Thymus (tissue), 14 donors: ENCODE results near the gene FKBP7. TPM values are rescaled to one million over a fixed set of nuclear protein-coding genes. Genes with fewer than 3 reads are reported as not detected.
"Not testable (repeated sequence)": the region's sequence is repeated elsewhere in the genome, so short reads cannot be mapped to it uniquely, and the experiment has no call there.

Experiments used
- DNase-seq, 9 donors: peaks; one replicate each; pipeline ENCODE4 v3.0.0-alpha.2; 2013; ENCODE audit warnings: low spot score in 9 of 9, low read depth in 6 of 9, missing footprints in 1 of 9
- H3K27ac ChIP-seq, 2 donors: one replicate each; pipeline ENCODE4 v1.5.1; 2013; ENCODE audit warnings: control low read depth in 1 of 2, low read depth in 1 of 2, low read length in 1 of 2, mild to moderate bottlenecking in 1 of 2, moderate library complexity in 1 of 2
- H3K27me3 ChIP-seq, 2 donors: one replicate each; pipeline ENCODE4 v1.5.1; 2013; ENCODE audit warnings: low read length in 1 of 2; ENCODE audit not compliant: control insufficient read depth in 2 of 2, insufficient read depth in 1 of 2
- H3K36me3 ChIP-seq, 2 donors: one replicate each; pipeline ENCODE4 v1.5.1; 2013; ENCODE audit warnings: low read length in 1 of 2, mild to moderate bottlenecking in 1 of 2, moderate library complexity in 1 of 2; ENCODE audit not compliant: control insufficient read depth in 2 of 2, insufficient read depth in 2 of 2
- H3K4me1 ChIP-seq, 2 donors: one replicate each; pipeline ENCODE4 v1.5.1; 2013; ENCODE audit warnings: low read length in 2 of 2; ENCODE audit not compliant: control insufficient read depth in 2 of 2, insufficient read depth in 2 of 2
- H3K4me3 ChIP-seq, 2 donors: one replicate each; pipeline ENCODE4 v1.5.1; 2013; ENCODE audit warnings: low read length in 2 of 2, control low read depth in 1 of 2, mild to moderate bottlenecking in 1 of 2
- H3K9me3 ChIP-seq, 2 donors: one replicate each; pipeline ENCODE4 v1.5.1; 2013; ENCODE audit warnings: low read length in 1 of 2, mild to moderate bottlenecking in 1 of 2; ENCODE audit not compliant: control insufficient read depth in 2 of 2, insufficient read depth in 1 of 2
- WGBS: extraction: QIAGEN DNeasy Blood & Tissue Kit; methylation state at CpG from one replicate; pipeline ENCODE4 v1.1.7; 2013; 5-methylcytosine and 5-hydroxymethylcytosine counted together
- long read RNA-seq, 10 donors: transcript quantifications; one replicate each; lab custom pipeline, GENCODE V29; 2026
- polyA plus RNA-seq: library from polyadenylated mRNA; stranded (reverse); fragments of 200-250 nt; gene quantifications from one replicate; pipeline ENCODE4 v1.2.3, GENCODE V29; 2013
- total RNA-seq: library from RNA; stranded (reverse); fragments of 120-200 nt; gene quantifications from one replicate; pipeline ENCODE4 v1.2.4, GENCODE V29; 2013
- donor health status: healthy.

Gene FKBP7
- total RNA-seq = 7.4 TPM
- 6.5 TPM for polyA plus RNA-seq
- long read RNA-seq, donor 1 = 0 reads
- long read RNA-seq, donor 2, partial matches to known transcripts = 0 of 7 reads
- long read RNA-seq, donor 2, other reads (novel, unspliced or antisense) = 0 of 7 reads
- long read RNA-seq, donor 3, partial matches to known transcripts = 0 of 5 reads
- long read RNA-seq, donor 3, other reads (novel, unspliced or antisense) = 0 of 5 reads
- long read RNA-seq, donor 4 = 0 reads
- long read RNA-seq, donor 5, transcript FKBP7-204 (4 exons, 2,834 nt) = major isoform, 9 of 16 reads
- long read RNA-seq, donor 5, partial matches to known transcripts = 0 of 16 reads
- long read RNA-seq, donor 5, other reads (novel, unspliced or antisense) = 0 of 16 reads
- long read RNA-seq, donor 6, partial matches to known transcripts = 0 of 6 reads
- long read RNA-seq, donor 6, other reads (novel, unspliced or antisense) = 0 of 6 reads
- long read RNA-seq, donor 7, partial matches to known transcripts = 0 of 1 reads
- long read RNA-seq, donor 7, other reads (novel, unspliced or antisense) = 0 of 1 reads
- long read RNA-seq, donor 8, partial matches to known transcripts = 0 of 4 reads
- long read RNA-seq, donor 8, other reads (novel, unspliced or antisense) = 0 of 4 reads
- long read RNA-seq, donor 9, partial matches to known transcripts = 0 of 1 reads
- long read RNA-seq, donor 9, other reads (novel, unspliced or antisense) = 0 of 1 reads
- long read RNA-seq, donor 10, partial matches to known transcripts = 0 of 2 reads
- long read RNA-seq, donor 10, other reads (novel, unspliced or antisense) = 0 of 2 reads

DNA sequence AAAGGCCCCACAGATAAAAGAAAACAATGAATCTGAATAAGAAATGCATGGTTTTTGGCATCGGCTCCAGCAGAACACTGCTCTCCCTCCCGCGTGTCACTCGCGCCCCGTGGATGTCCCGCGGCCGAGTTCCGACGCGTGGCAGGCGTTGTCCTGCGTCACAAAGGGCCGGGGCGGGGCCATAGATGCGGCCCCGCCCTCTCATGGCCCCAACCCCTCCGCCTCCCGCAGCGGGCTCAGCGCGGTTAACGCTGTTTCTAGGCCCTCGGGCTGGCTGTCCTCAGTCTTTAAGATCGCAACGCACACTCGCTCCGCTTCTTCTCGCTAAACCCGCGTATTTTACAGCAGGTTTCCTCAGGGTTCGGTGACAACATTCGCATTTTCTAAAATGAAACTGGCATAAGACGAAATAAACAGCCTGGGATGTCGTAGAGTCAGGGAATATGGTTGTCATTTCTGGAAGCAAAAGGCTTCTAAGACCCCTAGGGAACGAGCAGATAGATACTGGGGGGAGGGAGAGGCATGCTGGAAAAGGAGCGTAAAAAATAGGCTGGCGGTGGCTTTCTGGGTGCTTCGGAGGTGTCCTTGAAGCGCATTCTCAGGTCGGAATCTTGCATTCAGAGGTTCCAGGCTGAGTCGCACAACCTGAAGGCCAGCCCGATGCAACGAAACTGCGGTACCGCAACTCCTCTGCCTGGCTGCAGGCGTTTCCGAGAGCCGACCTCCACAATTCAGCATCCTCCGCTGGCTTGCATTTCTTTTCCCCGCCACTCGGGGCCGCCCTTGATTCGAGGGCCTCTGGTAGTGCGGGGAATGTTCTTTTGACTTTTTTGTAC is at the start of gene FKBP7:
FKBP7 (minus strand) TSS at position 162 of the 836 bp plus-strand sequence; CDS start at position 61, 101 bp downstream.
- DNase-seq = peak; percentile 66 to 93 (median 77)
- no peaks in the 10 kb centered on the region for H3K9me3 ChIP-seq
- no peaks in the 10 kb centered on the region for H3K36me3 ChIP-seq
- H3K27me3 ChIP-seq = peaks cover 0 to 2% of the 10 kb centered on the region in 2 donors
- H3K4me3 ChIP-seq = peak within 1 kb of the TSS; percentile 58 to 71
- WGBS = under 1% methylated on average over 56 of the region's 56 CpGs
- H3K4me1 ChIP-seq = peaks cover 17 to 18% of the 10 kb centered on the region in 2 donors
- H3K27ac ChIP-seq = peak within 1 kb of the TSS; percentile 95

DNA sequence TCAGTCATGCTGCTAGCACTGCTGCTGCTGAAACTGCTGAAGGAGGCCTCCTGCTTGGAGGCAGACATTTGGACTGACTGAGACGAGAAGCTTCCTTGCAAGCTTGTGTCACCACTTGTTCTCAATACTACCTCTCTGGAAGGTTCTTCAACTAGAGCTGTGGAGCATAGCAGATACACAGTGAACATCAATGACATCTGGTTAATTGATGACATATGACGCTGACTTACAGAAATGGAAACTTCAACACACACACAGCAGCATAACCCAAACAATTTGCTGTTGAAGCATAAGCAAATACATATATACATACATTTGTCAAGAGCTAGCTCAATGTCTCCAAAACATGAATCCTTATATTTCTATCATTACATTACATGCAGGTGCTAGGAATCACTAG is 49.2 kb upstream of the FKBP7 start:
- 96% methylated on average over 2 of the region's 2 CpGs for WGBS

GRCh38 chr2:178526256-178526655 is 47.9 kb upstream of the FKBP7 start:
- Histone ChIP-seq H3K36me3 (peaks cover under 1 to 5% of the 10 kb centered on the region in 2 donors), H3K27me3 (no peaks in the 10 kb centered on the region), H3K27ac (no peak overlapping the region), H3K9me3 (peaks cover 0 to 6% of the 10 kb centered on the region in 2 donors), H3K4me3 (no peak overlapping the region), H3K4me1 (peaks cover 0 to 4% of the 10 kb centered on the region in 2 donors)
- DNase-seq = no peak
- 98% methylated on average over 4 of the region's 4 CpGs for WGBS

More for the DNA sequence above, 49.2 kb upstream of the FKBP7 start:
- Histone ChIP-seq H3K27me3 (no peaks in the 10 kb centered on the region), H3K4me1 (peaks cover 0 to 4% of the 10 kb centered on the region in 2 donors), H3K36me3 (peaks cover 14 to 19% of the 10 kb centered on the region in 2 donors), H3K27ac (no peak overlapping the region), H3K4me3 (no peak overlapping the region), H3K9me3 (peaks cover 0 to 6% of the 10 kb centered on the region in 2 donors)
- no peak for DNase-seq

DNA sequence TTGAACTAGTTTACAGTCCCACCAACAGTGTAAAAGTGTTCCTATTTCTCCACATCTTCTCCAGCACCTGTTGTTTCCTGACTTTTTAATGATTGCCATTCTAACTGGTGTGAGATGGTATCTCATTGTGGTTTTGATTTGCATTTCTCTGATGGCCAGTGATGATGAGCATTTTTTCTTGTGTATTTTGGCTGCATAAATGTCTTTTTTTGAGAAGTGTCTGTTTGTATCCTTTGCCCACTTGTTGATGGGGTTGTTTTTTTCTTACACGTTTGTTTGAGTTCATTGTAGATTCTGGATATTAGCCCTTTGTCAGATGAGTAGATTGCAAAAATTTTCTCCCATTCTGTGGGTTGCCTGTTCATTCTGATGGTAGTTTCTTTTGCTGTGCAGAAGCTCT is 47.1 kb upstream of the FKBP7 start:
- H3K27ac ChIP-seq, DNase-seq, H3K9me3 ChIP-seq, H3K36me3 ChIP-seq, H3K27me3 ChIP-seq, H3K4me3 ChIP-seq, H3K4me1 ChIP-seq: not testable (repeated sequence)
- 100% methylated on average over 1 of the region's 1 CpG for WGBS

GRCh38 chr2:178525010-178525409 is 46.6 kb upstream of the FKBP7 start:
- not testable (repeated sequence) for H3K4me1 ChIP-seq, H3K27me3 ChIP-seq, H3K27ac ChIP-seq, DNase-seq, H3K36me3 ChIP-seq, H3K4me3 ChIP-seq, H3K9me3 ChIP-seq
- 92% methylated on average over 4 of the region's 5 CpGs for WGBS

GRCh38 chr2:178523596-178524134 is 45.3 kb upstream of the FKBP7 start:
- Histone ChIP-seq H3K27me3 (no peaks in the 10 kb centered on the region), H3K4me3 (peak overlapping the region; percentile 78 to 84), H3K4me1 (peaks cover 0 to 4% of the 10 kb centered on the region in 2 donors), H3K36me3 (peaks cover 3 to 4% of the 10 kb centered on the region in 2 donors), H3K27ac (peak overlapping the region; percentile 47 to 80), H3K9me3 (peaks cover 0 to 6% of the 10 kb centered on the region in 2 donors)
- DNase-seq = peak in 2 of 9 donors; percentile 7 to 25
- 41% methylated on average over 8 of the region's 8 CpGs for WGBS

DNA sequence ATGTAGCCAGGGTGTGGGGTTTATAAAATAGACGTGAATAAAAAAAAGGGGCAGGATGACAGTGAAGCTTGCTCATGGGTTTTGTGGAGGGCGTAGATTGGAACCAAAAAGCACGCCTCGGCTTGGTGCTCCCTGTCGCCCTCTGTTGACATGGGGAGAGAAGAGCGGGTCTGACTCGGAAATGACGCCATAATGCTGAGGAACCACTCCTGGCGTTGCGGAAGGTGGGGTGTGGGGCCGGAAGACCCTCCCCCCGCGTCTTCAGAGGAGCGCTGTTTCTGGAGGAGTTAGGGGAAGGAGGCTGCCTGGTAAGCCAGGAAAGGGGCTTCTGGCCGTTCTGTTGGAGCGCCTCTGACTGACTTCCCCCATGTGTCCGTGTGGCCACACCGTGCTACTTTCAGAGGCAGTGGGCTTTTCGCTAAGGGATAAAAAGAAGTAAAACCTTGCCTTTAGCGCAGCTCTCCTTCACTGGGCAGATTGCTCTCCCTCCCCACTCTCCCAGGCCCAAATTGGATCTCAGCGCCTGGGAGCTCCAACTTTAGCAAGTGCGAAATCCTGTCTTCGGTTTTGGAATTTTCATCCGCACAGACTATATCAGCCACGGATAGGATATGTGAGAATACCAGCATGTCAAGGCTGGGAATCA is 44.7 kb upstream of the FKBP7 start:
- H3K36me3 ChIP-seq = peaks cover 2 to 5% of the 10 kb centered on the region in 2 donors
- peaks cover 0 to 6% of the 10 kb centered on the region in 2 donors for H3K9me3 ChIP-seq
- 15% methylated on average over 25 of the region's 25 CpGs for WGBS
- peak overlapping the region; percentile 47 to 80 for H3K27ac ChIP-seq
- peak overlapping the region; percentile 78 to 84 for H3K4me3 ChIP-seq
- DNase-seq = peak; percentile 58 to 91 (median 78)
- peaks cover 0 to 4% of the 10 kb centered on the region in 2 donors for H3K4me1 ChIP-seq
- no peaks in the 10 kb centered on the region for H3K27me3 ChIP-seq
